Mucosa of stomach (tissue), 1 donor: Measurements from ENCODE around the gene ESRRA.
"Not testable (repeated sequence)": the region's sequence is repeated elsewhere in the genome, so short reads cannot be mapped to it uniquely, and the experiment has no call there.

Source experiments
- H3K27me3 ChIP-seq: one replicate; pipeline ENCODE4 v1.7.0; 2013; ENCODE audit warnings: mild to moderate bottlenecking, low read length; ENCODE audit not compliant: control insufficient read depth, insufficient read depth
- H3K36me3 ChIP-seq: one replicate; pipeline ENCODE4 v1.7.0; 2013; ENCODE audit warnings: low read length; ENCODE audit not compliant: control insufficient read depth, insufficient read depth
- H3K4me1 ChIP-seq: one replicate; pipeline ENCODE4 v1.7.0; 2013; ENCODE audit warnings: mild to moderate bottlenecking, low read length; ENCODE audit not compliant: control insufficient read depth, insufficient read depth
- H3K4me3 ChIP-seq: one replicate; pipeline ENCODE4 v1.7.0; 2013; ENCODE audit warnings: low read length
- H3K9ac ChIP-seq: one replicate; pipeline ENCODE4 v1.7.0; 2013; ENCODE audit warnings: mild to moderate bottlenecking, low read length, moderate library complexity
- H3K9me3 ChIP-seq: one replicate; pipeline ENCODE4 v1.7.0; 2013; ENCODE audit warnings: mild to moderate bottlenecking, low read length, moderate library complexity; ENCODE audit not compliant: control insufficient read depth
- donor health status: Pancreatic carcinoma.

The ESRRA gene

GRCh38 chr11:64314146-64314804, 9.0 kb downstream of the ESRRA start:
- Histone ChIP-seq H3K9ac (no peak overlapping the region), H3K36me3 (peaks cover 14% of the 10 kb centered on the region), H3K27me3 (no peaks in the 10 kb centered on the region), H3K4me1 (peaks cover 13% of the 10 kb centered on the region), H3K4me3 (no peak overlapping the region), H3K9me3 (no peaks in the 10 kb centered on the region)

GRCh38 chr11:64314805-64315561, 9.7 kb downstream of the ESRRA start:
- Histone ChIP-seq H3K9ac (no peak overlapping the region), H3K36me3 (peaks cover 14% of the 10 kb centered on the region), H3K27me3 (no peaks in the 10 kb centered on the region), H3K4me1 (peaks cover 19% of the 10 kb centered on the region), H3K4me3 (no peak overlapping the region), H3K9me3 (no peaks in the 10 kb centered on the region)

GRCh38 chr11:64315667-64316526, 10.6 kb downstream of the ESRRA start:
- peaks cover 14% of the 10 kb centered on the region for H3K36me3 ChIP-seq

GRCh38 chr11:64316672-64317324, 11.5 kb downstream of the ESRRA start:
- Histone ChIP-seq H3K4me1 (peaks cover 35% of the 10 kb centered on the region), H3K27me3 (no peaks in the 10 kb centered on the region), H3K9me3 (no peaks in the 10 kb centered on the region), H3K9ac (peak overlapping the region; percentile 86), H3K36me3 (peaks cover 14% of the 10 kb centered on the region), H3K4me3 (peak overlapping the region; percentile 75)

More at GRCh38 chr11:64315667-64316526, 10.6 kb downstream of the ESRRA start:
- H3K27me3 ChIP-seq, H3K9me3 ChIP-seq, H3K4me3 ChIP-seq, H3K9ac ChIP-seq: not testable (repeated sequence)
- peaks cover 26% of the 10 kb centered on the region for H3K4me1 ChIP-seq

GRCh38 chr11:64317325-64317960, 12.1 kb downstream of the ESRRA start, which contains the start of gene TRMT112:
TSS of gene TRMT112 (minus strand) at chr11:64317559. CDS start at chr11:64317526, 33 bp downstream.
- Histone ChIP-seq H3K27me3 (no peaks in the 10 kb centered on the region), H3K4me1 (peaks cover 41% of the 10 kb centered on the region), H3K4me3 (peak within 1 kb of the TSS; percentile 75), H3K9me3 (no peaks in the 10 kb centered on the region), H3K9ac (peak within 1 kb of the TSS; percentile 86), H3K36me3 (peaks cover 18% of the 10 kb centered on the region)

GRCh38 chr11:64317961-64318765, 12.8 kb downstream of the ESRRA start, which contains the start of gene PRDX5:
TSS of gene PRDX5 (plus strand) at chr11:64318121. CDS start at chr11:64318216, 95 bp downstream.
- no peaks in the 10 kb centered on the region for H3K27me3 ChIP-seq
- no peaks in the 10 kb centered on the region for H3K9me3 ChIP-seq
- peaks cover 47% of the 10 kb centered on the region for H3K4me1 ChIP-seq
- H3K4me3 ChIP-seq, result peak within 1 kb of the TSS; percentile 75
- H3K36me3 ChIP-seq, result peaks cover 20% of the 10 kb centered on the region
- H3K9ac ChIP-seq, result peak within 1 kb of the TSS; percentile 86

GRCh38 chr11:64318766-64319761, 13.7 kb downstream of the ESRRA start:
- H3K36me3 ChIP-seq, result peaks cover 19% of the 10 kb centered on the region
- H3K9me3 ChIP-seq, result no peaks in the 10 kb centered on the region
- H3K27me3 ChIP-seq, result no peaks in the 10 kb centered on the region
- H3K4me1 ChIP-seq, result peaks cover 47% of the 10 kb centered on the region
- H3K9ac ChIP-seq, result peak overlapping the region; percentile 86
- peak overlapping the region; percentile 75 for H3K4me3 ChIP-seq

- Histone ChIP-seq H3K9me3 (no peaks in the 10 kb centered on the region), H3K36me3 (peaks cover 6% of the 10 kb centered on the region), H3K4me3 (no peak overlapping the region), H3K4me1 (peaks cover 47% of the 10 kb centered on the region), H3K27me3 (no peaks in the 10 kb centered on the region), H3K9ac (peak overlapping the region; percentile 54)
Measured at GRCh38 chr11:64320556-64320955, 15.2 kb downstream of the ESRRA start.

- Histone ChIP-seq H3K36me3 (peaks cover 6% of the 10 kb centered on the region), H3K4me1 (peaks cover 45% of the 10 kb centered on the region), H3K9me3 (no peaks in the 10 kb centered on the region), H3K27me3 (no peaks in the 10 kb centered on the region), H3K9ac (peak overlapping the region; percentile 54), H3K4me3 (no peak overlapping the region)
Measured at GRCh38 chr11:64321026-64321425, 15.7 kb downstream of the ESRRA start.

- Histone ChIP-seq H3K4me3 (no peak overlapping the region), H3K36me3 (peaks cover 6% of the 10 kb centered on the region), H3K27me3 (no peaks in the 10 kb centered on the region), H3K9me3 (no peaks in the 10 kb centered on the region), H3K9ac (peak overlapping the region; percentile 54), H3K4me1 (peaks cover 41% of the 10 kb centered on the region)
Measured at GRCh38 chr11:64321533-64321932, 16.2 kb downstream of the ESRRA start.
